ENCODE data around the gene CX3CL1.
A peak's percentile ranks its signal among the peaks of the same experiment; 100 is the strongest.
"Not testable (repeated sequence)": the region's sequence is repeated elsewhere in the genome, so short reads cannot be mapped to it uniquely, and the experiment has no call there.

Gene CX3CL1

DNA sequence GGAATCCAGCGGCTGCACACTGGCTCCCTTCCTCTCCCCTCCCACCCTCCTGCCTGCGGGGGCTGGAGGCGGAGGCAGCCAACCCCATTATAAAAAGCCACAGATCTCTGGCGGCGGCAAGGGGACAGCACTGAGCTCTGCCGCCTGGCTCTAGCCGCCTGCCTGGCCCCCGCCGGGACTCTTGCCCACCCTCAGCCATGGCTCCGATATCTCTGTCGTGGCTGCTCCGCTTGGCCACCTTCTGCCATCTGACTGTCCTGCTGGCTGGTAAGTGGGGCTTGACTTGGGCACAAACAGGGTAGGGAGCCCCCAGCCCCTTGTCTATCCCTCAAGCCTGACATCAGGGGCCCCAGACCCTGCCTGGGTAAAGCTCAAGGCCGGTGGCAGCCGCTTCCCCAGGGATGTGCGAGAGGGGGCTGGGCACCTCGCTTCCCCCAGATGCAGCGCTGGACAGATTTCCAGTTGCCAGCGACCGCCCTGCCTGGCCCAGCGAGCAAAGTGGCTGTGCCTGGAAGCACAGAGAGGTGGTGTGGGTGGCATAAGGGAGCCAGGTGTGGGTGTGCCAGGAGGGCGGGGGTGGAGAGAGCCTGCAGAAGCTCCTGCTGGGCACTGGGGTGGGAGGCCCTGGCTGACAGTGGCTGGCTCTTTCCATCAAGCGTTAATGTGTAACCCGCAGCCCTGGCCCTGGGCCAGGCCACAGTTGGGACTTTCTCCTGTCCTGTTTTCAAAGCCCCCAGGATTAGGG lies at the start of gene CX3CL1:
TSS of gene CX3CL1 (plus strand) at position 119 of the 745 bp plus-strand sequence. CDS start at position 198, 79 bp downstream.
- DNase-seq (ENCODE audit: low read depth) = peak; percentile 14

DNA sequence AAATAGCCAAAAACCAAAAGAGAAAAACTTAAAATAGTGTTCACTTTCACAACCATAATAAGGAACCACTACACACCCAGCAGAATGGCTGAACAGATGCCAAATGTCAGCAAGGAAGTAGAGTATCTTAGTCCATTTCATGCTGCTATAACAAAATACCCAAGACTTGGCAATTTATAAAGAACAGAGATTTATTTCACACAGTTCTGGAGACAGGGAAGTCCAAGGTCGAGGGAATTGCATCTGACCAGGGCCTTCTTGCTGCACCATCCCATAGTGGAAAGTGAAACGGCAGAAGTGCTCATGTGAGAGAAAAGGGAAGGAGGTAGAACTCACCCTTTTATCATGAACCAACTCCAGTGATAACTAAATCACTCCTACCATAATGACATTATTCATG lies 47.5 kb upstream of the CX3CL1 start:
- DNase-seq (ENCODE audit: low read depth) = no peak

DNA sequence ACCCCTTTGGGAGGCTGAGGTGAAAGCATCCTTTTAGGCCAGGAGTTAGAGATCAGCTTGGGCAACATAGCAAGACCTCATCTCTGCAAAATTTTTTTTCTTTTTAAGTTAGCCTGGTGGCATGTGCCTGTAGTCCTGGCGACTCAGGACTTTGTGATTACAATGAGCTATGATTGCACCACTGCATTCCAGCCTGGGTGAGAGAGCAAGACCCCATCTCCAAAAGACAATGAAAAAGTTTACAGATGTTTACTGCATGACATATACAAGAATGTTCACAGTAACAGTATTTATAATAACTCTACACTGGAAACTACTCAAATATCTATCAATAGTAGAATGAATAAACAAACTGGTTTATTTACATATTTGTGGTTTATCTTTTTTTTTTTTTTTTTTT lies 46.8 kb upstream of the CX3CL1 start:
- peak; percentile 93 for DNase-seq (ENCODE audit: low read depth)

DNA sequence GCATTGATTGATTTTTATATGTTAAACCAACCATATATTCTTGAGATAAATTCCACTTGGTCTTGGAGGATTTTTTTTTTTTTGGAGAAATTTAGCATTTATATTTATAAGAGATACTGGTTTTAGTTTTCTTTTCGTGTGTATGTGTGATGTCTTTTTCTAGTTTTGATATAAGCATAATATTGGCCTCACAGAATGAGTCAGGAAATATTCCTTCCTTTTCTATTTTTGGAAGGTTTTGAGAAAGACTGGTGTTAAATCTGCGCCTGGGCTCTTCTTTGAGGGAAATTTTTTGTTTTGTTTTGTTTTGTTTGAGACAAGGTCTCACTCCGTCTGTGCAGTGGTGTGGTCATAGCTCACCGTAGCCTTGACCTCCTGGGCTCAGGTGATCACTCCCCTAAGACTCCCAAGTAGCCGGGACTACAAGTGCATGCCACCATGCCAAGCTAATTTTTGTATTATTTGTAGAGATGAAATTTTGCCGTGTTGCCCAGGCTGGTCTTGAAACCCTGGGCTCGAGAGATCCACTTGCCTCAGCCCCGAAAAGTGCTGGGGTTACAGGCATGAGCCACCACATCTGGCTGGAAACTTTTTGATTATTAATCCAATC lies 42.5 kb upstream of the CX3CL1 start:
- DNase-seq (ENCODE audit: low read depth) = no peak

DNA sequence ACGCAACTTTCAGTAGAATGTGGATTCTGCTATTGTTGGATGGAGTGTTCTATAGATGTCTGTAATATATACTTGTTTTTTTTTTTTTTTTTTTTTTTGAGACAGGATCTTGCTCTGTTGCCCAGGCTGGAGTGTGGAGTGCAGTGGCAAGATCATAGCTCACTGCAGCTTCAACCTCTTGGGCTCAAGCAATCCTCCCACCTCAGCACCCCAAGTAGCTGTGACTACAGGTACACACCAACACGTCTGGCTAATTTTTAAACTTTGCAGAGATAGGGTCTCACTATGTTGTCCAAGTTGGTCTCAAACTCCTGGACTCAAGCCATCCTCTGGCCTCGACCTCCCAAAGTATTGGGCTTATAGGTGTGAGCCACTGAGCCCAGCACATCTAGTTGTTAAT lies 40.9 kb upstream of the CX3CL1 start:
- DNase-seq (ENCODE audit: low read depth) = no peak

DNA sequence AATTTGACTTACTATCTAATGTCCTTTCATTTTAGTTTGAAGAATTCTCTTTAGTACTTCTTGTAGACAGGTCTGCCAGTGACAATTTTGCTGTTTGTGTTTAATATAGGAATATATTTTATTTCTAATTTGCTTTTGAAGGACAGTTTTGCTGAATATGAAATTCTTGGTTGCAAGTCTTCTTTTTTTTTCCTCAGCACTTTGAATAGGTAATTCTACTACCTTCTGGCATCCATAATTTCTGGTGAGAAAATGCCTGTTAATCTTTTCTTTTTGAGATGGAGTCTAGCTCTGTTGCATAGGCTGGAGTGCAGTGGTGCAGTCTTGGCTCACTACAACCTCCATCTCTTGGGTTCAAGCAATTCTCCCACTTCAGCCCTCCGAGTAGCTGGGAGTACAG lies 38.9 kb upstream of the CX3CL1 start:
- no peak for DNase-seq (ENCODE audit: low read depth)

DNA sequence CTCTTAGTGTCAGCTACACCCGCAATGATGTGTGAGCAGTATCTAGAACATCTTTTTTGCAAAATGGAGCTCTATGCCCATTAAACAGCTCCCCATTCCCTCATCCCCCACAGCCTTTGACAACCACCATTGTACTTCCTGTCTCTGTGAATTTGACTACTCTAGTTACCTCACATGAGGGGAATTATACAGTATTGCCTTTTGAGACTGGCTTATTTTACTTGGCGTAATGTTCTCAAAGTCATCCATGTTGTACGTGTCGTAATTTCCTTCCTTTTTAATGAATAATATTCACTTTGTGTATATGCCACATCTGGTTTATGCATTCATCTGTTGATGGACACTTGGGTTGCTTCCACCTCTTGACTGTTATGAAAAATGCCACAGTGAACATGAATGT lies 36.9 kb upstream of the CX3CL1 start:
- DNase-seq (ENCODE audit: low read depth) = no peak

DNA sequence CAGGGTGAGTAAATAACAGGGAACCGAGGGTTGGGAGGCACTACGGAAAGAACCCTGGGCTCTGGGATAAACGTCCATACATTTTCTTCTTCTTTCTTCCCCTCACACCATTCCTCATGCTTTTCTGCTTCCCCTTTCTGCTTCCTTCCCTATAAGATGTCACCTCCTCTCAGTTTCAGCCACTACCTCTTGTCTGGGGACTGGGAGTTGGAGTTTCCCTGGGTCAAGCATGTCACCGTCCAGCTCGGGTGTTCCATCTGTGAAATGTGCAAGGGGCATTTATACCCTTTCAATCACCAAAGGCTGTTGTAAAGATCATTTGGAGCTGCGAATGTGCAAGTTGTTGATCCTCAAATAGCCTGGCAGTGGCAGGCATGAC lies 31.2 kb upstream of the CX3CL1 start:
- no peak for DNase-seq (ENCODE audit: low read depth)

DNA sequence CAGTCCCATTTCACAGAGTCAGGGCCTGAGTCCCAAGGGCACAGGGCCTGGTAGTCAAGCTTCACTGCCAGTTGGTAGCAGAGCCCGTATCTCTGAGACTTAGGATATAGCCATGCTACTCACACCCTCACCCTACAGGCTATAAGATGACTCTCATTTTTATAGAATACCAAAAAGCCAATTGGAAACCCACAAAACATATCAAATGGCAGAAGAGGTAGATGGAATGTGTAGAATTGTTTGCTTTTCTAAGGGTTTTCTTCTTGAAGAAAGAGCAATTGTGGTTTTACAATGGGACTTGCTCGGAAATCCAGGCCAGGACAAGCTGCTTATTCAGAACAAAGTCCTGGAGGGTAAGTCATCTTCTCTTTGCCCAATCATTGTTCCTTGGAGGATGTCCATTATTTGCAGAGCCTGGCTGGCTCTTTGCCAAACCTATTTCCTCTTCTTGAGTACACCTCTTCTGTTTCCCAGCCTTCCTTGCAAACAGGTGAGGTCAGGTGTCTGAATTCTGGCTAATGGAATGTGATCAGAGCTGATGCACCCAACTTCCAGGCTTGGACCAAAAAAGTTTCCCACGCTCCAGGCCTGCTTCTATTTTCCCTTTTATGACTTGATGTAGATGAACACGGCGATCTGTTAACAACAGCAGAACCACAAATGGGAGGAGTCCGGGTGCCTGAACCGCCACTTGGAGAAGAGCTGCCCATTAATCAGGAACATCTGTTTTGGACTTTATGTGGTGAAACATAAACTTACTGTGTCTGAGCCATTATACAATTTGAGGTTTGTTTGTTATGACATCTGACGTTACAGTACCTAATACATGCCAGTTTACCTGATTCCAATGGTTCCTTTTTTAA lies 30.6 kb upstream of the CX3CL1 start:
- peak; percentile 97 for DNase-seq (ENCODE audit: low read depth)

DNA sequence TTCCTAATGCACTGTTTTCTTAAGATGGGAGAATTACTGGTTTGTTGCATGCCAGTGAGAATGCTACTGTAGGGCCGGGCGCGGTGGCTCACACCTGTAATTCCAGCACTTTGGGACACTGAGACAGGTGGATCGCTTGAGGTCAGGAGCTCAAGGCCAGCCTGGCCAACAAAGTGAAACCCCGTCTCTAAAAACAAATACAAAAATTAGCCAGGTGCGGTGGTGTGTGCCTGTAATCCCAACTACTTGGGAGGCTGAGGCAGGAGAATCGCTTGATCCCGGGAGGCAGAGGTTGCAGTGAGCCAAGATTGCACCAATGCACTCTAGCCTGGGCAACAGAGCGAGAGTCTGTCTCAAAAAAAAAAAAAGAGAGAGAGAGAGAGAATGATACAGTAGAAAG lies 29.7 kb upstream of the CX3CL1 start:
- DNase-seq (ENCODE audit: low read depth) = not testable (repeated sequence)

DNA sequence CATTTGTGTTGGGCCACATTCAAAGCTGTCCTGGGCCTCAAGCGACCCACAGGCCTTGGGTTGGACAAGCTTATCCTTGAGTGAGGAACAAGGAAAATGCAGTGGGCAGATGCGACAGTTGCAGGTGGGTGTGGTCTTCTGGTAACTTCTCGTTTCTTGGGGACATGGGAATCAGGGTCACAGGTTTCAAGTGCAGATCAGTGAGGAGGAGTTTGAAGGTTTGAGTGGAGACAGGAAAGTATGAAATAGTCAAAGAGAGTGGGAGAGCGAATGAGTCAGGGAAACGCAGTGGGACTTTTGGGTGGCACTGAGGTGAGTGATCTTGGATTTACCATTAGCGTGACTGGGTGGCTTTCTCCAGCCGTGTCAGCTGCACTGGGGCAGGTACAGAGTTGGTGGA lies 29.1 kb upstream of the CX3CL1 start:
- DNase-seq (ENCODE audit: low read depth) = no peak

DNA sequence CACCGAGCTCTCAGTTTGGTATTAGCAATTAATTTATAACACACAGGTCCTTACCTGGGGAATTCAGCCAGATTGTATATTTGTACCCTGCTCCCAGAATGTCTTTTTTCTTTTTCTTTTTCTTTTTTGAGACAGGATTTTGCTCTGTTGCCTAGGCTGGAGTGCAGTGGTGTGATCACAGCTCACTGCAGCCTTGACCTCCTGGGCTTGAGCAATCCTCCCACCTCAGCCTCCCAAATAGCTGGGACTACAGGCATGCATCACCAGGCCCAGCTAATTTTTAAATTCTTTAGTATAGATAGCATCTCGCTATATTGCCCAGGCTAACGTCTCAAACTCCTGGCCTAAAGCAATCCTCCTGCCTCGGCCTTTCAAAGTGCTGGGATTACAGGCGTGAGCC lies 28.2 kb upstream of the CX3CL1 start:
- not testable (repeated sequence) for DNase-seq (ENCODE audit: low read depth)

DNA sequence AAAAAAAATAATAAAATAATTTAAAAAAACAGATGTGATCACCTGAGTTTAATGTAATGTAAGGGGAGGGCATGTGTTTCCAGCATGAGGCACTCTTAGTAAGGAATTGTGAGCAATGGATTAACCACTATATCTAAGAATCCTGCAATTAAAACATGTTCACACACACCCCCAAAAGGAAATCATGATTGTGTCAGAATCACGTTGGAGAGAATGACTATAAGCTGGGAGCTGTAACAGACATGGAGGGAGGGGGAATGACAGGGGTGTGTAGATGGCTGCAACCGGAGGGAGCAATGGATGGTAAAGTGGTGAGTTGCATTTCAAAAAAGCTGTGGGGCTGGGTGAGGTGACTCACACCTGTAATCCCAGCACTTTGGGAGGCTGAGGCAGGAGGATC lies 27.3 kb upstream of the CX3CL1 start:
- DNase-seq (ENCODE audit: low read depth) = no peak

DNA sequence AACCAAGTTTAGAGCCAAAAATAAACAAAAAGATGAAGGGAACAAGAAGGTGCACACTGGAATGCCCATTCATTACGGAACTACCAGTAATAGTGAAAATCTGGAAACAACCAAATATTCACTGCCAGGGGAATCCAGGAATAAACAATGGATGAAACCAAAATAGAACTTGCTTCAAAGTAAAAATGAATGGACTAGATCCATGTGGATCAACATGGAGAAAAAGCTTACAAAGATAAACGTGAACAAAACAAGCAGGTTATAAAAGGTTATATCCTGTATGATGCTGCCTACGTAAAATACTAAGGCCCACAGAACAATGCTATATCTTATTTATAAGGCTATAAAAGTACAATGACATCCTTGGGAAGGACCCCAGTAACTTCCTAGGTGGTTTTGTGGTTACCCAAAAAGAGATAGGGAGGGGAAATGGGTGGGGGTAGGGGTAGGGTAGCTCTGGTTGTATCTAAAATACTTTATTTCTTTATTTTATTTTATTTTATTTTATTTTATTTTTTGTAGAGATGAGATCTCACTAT lies 26.6 kb upstream of the CX3CL1 start:
- no peak for DNase-seq (ENCODE audit: low read depth)

DNA sequence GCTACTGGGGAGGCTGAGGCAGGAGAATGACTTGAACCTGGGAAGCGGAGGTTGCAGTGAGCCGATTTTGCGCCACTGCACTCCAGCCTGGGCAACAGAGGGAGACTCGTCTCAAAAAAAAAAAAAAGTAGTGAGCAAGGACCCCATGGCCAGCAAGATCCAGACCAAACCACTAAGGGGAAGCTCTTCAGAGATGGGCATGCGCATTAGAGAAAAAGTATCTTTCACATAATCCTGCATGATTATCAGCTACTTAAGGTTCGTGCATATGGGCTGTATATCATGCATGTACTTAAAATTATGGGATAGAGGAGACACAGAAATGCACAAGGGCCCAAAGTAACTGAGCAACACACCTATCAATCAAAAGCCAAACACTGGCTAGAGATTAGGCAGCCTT lies 24.4 kb upstream of the CX3CL1 start:
- no peak for DNase-seq (ENCODE audit: low read depth)

DNA sequence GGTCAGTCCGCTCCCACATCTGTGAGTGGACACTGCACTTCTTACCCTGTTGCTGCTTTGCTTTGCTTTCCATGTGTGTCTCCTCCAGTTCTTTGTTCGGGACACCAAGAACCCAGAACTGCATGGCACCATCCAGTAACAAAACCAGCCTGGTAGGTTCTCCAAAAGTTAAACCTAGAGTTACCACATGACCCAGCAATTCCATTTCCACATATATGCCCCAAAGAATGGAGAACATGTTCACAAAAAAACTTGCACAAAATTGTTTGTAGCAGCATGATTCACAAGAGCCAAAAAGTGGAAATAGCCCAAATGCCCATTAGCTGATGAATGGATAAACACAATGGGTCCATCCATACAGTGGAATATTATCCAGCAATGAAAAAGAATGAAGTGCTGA lies 24.0 kb upstream of the CX3CL1 start:
- no peak for DNase-seq (ENCODE audit: low read depth)

DNA sequence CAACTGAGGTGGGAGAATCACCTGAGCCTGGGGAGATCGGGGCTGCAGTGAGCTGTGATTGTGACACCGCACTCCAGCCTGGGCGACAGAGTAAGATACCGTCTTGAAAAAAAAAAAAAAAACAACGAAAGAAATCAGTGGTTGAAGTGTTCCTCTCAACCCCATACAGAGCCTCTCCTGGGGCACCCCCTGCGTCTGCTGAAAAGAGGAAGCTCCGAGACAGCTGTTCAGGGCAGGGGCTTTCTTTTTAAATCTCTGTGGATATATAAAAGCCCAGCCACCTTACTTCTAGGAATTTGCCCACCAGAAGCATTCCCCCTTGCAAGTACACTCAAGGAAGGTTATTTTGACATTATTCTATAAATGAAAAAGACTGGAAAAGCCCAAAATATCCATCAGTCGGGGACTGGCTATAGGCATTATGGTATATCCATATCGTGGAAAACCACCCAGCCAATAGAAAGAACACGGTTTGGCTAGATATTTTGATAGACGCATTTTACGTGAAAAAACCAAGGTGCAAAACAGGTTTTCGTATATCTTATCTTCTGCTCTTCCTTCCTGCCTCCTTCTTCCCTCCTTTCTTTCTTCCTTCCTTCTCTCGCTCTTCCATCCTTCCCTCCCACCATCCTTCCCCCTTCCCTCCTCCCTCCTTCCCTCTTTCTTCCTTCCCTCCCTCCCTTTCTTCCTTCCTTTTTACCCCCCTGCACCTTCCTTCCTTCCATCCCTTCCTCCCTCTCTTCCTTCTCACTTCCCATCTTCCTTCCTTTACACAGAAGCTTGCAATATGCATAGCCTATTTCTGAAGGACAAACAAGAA lies 22.9 kb upstream of the CX3CL1 start:
- DNase-seq (ENCODE audit: low read depth) = no peak

DNA sequence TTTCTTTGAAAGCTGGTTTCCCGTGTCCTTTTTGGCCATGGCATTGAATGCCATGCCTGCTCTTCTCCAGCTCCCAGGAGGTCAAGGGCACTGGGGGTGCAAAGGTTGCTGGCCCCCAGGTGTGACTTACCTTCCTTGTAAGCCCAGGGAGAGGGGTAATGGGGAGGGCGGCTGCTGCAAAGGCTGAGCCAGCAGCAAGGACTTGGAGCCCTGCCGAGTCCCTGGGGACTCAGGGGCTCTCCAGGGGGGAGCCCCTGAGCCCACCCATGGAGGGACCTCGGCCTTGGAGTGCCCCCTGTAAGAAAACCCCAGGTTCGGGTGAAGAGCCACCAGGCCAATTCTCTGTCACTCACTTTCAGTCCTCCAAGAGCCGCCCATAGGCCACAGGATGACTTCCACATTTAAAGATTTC lies 19.6 kb upstream of the CX3CL1 start:
- no peak for DNase-seq (ENCODE audit: low read depth)

DNA sequence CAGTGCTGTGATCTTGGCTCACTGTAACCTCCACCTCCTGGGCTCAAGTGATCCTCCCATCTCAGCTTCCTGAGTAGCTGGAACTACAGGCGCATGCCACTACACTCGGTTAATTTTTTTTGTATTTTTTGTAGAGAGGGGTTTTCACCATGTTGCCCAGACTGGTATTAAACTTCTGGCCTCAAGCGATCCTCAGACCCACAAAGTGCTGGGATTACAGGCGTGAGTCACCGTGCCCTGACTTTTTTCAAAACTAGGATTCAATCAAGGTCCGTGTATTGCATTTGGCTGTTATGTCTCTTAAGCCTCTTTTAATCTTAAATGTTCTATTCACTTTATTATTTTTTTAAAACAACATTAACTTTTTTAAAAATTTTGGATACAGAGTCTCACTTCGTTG lies 18.0 kb upstream of the CX3CL1 start:
- no peak for DNase-seq (ENCODE audit: low read depth)

DNA sequence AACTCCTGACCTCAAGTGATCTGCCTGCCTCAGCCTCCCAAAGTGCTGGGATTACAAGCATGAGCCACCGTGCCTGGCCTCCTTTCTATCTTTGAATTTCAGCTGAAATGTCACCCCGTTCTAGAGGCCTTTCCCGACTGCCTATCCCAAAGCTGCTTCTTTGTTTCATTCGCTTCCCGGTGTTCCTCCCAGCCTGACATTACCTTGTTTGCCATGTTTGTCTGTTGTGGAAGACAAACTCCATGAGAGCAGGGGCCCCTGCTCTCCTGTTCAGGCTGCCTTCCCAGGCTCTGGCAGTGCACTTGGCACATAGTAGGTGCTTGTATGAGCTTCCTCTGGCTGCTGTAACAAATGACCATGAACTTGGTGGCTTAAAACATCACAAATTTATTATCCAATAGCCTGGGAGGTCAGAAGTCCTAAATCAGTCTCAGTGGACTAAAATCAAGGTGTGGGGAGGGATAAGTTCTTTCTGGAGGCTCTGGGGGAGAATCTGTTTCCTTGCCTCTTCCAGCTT lies 16.3 kb upstream of the CX3CL1 start:
- no peak for DNase-seq (ENCODE audit: low read depth)

DNA sequence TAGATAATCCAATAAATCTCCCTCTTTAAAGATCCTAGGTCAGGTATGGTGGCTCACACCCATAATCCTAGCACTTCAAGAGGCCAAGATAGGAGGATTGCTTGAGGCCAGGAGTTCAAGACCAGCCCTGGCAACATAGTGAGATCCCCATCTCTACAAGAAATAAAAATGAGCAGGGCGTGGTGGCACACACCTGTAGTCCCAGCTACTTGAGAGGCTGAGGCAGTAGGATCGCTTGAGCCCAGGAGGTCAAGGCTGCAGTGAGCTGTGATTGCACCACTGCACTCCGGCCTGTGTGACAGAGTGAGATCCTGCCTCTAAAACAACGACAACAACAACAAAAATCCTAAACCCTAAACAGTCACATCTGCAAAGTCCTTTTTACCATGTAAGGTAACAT lies 15.7 kb upstream of the CX3CL1 start:
- no peak for DNase-seq (ENCODE audit: low read depth)

Measured in fibroblast of gingiva (primary cell).